Transverse colon (tissue), 4 donors: ENCODE data around the gene TMEM123. TPM values are rescaled to one million over a fixed set of nuclear protein-coding genes. Genes with fewer than 3 reads are reported as not detected.

Experiments used
- DNase-seq: peaks from one replicate; pipeline ENCODE4 v3.0.0-alpha.2; 2019
- H3K27ac ChIP-seq, 4 donors: fragments of 200-600 bp; sonication (generic); 2 replicates each; pipeline ENCODE4 v1.5.1; 2016 to 2018; ENCODE audit warnings: inconsistent platforms in 4 of 4
- H3K27me3 ChIP-seq: fragments of 200-600 bp; sonication (generic); 2 replicates; pipeline ENCODE4 v1.5.1; 2017; ENCODE audit warnings: inconsistent platforms
- H3K36me3 ChIP-seq, 4 donors: fragments of 200-600 bp; sonication (generic); 2 replicates each; pipeline ENCODE4 v1.5.1; 2017 to 2019; ENCODE audit warnings: inconsistent platforms in 4 of 4
- H3K4me1 ChIP-seq, 4 donors: fragments of 200-600 bp; sonication (generic); 2 replicates each; pipeline ENCODE4 v1.5.1; 2017 to 2020; ENCODE audit warnings: inconsistent platforms in 4 of 4
- H3K4me3 ChIP-seq, 4 donors: fragments of 200-600 bp; sonication (generic); 1 replicate in 1 of 4; 2 replicates in 3 of 4; pipeline versions ENCODE4 v1.5.1 to v1.6.1; 2017 to 2019; ENCODE audit warnings: inconsistent platforms in 4 of 4
- H3K9me3 ChIP-seq, 2 donors: fragments of 200-600 bp; sonication (generic); 2 replicates each; pipeline ENCODE4 v1.5.1; 2017 to 2019; ENCODE audit warnings: inconsistent platforms in 2 of 2
- CTCF ChIP-seq, 5 experiments: fragments of 200-600 bp in 3 of 5; fragments of 450-650 bp in 2 of 5; sonication (generic) in 3 of 5; IDR thresholded peaks; 1 replicate in 2 of 5; 2 replicates in 3 of 5; pipeline ENCODE4 v1.5.1; 2016 to 2017; ENCODE audit warnings: antibody characterized with exemption in 5 of 5, inconsistent platforms in 3 of 5, mild to moderate bottlenecking in 2 of 5, moderate library complexity in 1 of 5
- EP300 ChIP-seq: sonication (generic); formaldehyde crosslinking; IDR thresholded peaks from one replicate; pipeline ENCODE4 v1.6.1; 2017; ENCODE audit warnings: antibody characterized with exemption, low read depth
- POLR2A ChIP-seq: fragments of 450-650 bp; IDR thresholded peaks from one replicate; pipeline ENCODE4 v1.6.1; 2016; ENCODE audit warnings: antibody characterized with exemption, mild to moderate bottlenecking, moderate library complexity
- POLR2AphosphoS5 ChIP-seq, 3 donors: sonication (generic); formaldehyde crosslinking; IDR thresholded peaks; one replicate each; pipeline ENCODE4 v1.6.1; 2016; ENCODE audit warnings: antibody characterized with exemption in 3 of 3
- WGBS, 2 donors: methylation state at CpG; one replicate each; pipeline ENCODE4 v1.1.5; 2018; ENCODE audit warnings: low coverage in 1 of 2; 5-methylcytosine and 5-hydroxymethylcytosine counted together
- in situ Hi-C, 4 donors: fragments of 200-750 bp; cut with MboI; loops; one replicate each; pipeline versions ENCODE4 v1.15.0 to v1.15.1; 2017; ENCODE audit warnings: low sequenced_read_pairs in 3 of 4, low pct_ligation_motif_present in 1 of 4, low pct_unique_long_range_greater_than_20kb in 1 of 4
- intact Hi-C: fragments of 100-400 bp; cut with DNase I; formaldehyde crosslinking; loops from one replicate; pipeline ENCODE4 v1.15.1; 2023; ENCODE audit warnings: low total_unique reads
- total RNA-seq, 4 donors: library from RNA; depleted of rRNA; stranded (reverse); fragments of >200 nt; gene quantifications; one replicate each; pipeline ENCODE4 v1.1.0, GENCODE V29; 2016

The TMEM123 gene
- total RNA-seq, 4 donors from 2014 or later: 55.4 to 137 (median 104) TPM

GRCh38 chr11:102469196-102469821, 16.7 kb upstream of the TMEM123 start:
- 70 to 83% methylated on average over 6 to 8 of the region's 8 CpGs for WGBS, 2 donors
- Histone ChIP-seq H3K4me1 (peaks cover 29 to 72% (median 44%) of the 10 kb centered on the region in 4 donors), H3K27me3 (no peaks in the 10 kb centered on the region), H3K9me3 (no peaks in the 10 kb centered on the region), H3K27ac (peak overlapping the region; percentile 66 to 80 (median 68)), H3K36me3 (no peaks in the 10 kb centered on the region), H3K4me3 (no peak overlapping the region)
- intact Hi-C loops (no loop called here), in situ Hi-C loops (no loop called here)
- TF ChIP-seq POLR2A (no peak), POLR2AphosphoS5 (IDR thresholded peaks at IDR 0.05) (peak in 2 of 3 donors; percentile 62 to 86)
- no peak for DNase-seq

- WGBS, 2 donors: 64 to 80% methylated on average over 3 to 6 of the region's 6 CpGs
- Histone ChIP-seq H3K27ac (peak overlapping the region; percentile 66 to 80 (median 68)), H3K4me1 (peaks cover 29 to 66% (median 38%) of the 10 kb centered on the region in 4 donors), H3K27me3 (no peaks in the 10 kb centered on the region), H3K4me3 (no peak overlapping the region), H3K36me3 (no peaks in the 10 kb centered on the region), H3K9me3 (no peaks in the 10 kb centered on the region)
- TF ChIP-seq POLR2AphosphoS5 (IDR thresholded peaks at IDR 0.05) (no peak), CTCF (IDR thresholded peaks at IDR 0.05) (no peak), EP300 (no peak), POLR2A (no peak)
- DNase-seq: no peak
- in situ Hi-C loops: no loop called here
- intact Hi-C loops: no loop called here
Observed at GRCh38 chr11:102468616-102469195, 16.1 kb upstream of the TMEM123 start.

- Histone ChIP-seq H3K36me3 (no peaks in the 10 kb centered on the region), H3K4me3 (no peak overlapping the region), H3K27me3 (no peaks in the 10 kb centered on the region), H3K9me3 (no peaks in the 10 kb centered on the region), H3K27ac (peak overlapping the region; percentile 66 to 80 (median 68)), H3K4me1 (peaks cover 23 to 59% (median 33%) of the 10 kb centered on the region in 4 donors)
- in situ Hi-C loops (no loop called here), intact Hi-C loops (no loop called here)
- no peak for TF ChIP-seq POLR2AphosphoS5 (IDR thresholded peaks at IDR 0.05)
- no peak for TF ChIP-seq EP300
- WGBS, 2 donors: 72 to 87% methylated on average over 5 to 6 of the region's 6 CpGs
- no peak for DNase-seq
Observed at GRCh38 chr11:102467853-102468580, 15.5 kb upstream of the TMEM123 start.

GRCh38 chr11:102467080-102467708, 14.6 kb upstream of the TMEM123 start:
- Histone ChIP-seq H3K36me3 (no peaks in the 10 kb centered on the region), H3K4me3 (no peak overlapping the region), H3K27ac (peak overlapping the region; percentile 66 to 80 (median 68)), H3K4me1 (peaks cover 21 to 57% (median 29%) of the 10 kb centered on the region in 4 donors), H3K27me3 (no peaks in the 10 kb centered on the region), H3K9me3 (no peaks in the 10 kb centered on the region)
- peak in 1 of 3 donors; percentile 48 for TF ChIP-seq POLR2AphosphoS5 (IDR thresholded peaks at IDR 0.05)
- no peak for TF ChIP-seq EP300
- in situ Hi-C loops (no loop called here), intact Hi-C loops (no loop called here)
- peak; percentile 22 for DNase-seq
- 50 to 58% methylated on average over 1 to 4 of the region's 4 CpGs for WGBS, 2 donors

GRCh38 chr11:102465696-102466095, 13.1 kb upstream of the TMEM123 start:
- Histone ChIP-seq H3K4me1 (peaks cover 21 to 57% (median 29%) of the 10 kb centered on the region in 4 donors), H3K4me3 (no peak overlapping the region), H3K36me3 (no peaks in the 10 kb centered on the region), H3K27ac (no peak overlapping the region), H3K27me3 (no peaks in the 10 kb centered on the region), H3K9me3 (no peaks in the 10 kb centered on the region)
- intact Hi-C loops (no loop called here), in situ Hi-C loops (no loop called here)
- TF ChIP-seq POLR2AphosphoS5 (IDR thresholded peaks at IDR 0.05): no peak
- DNase-seq: no peak
- 38 to 62% methylated on average over 1 of the region's 1 CpG for WGBS, 2 donors
